GM21723 (cell line): ENCODE data around the gene CAPN14.
"Not testable (repeated sequence)": the region's sequence is repeated elsewhere in the genome, so short reads cannot be mapped to it uniquely, and the experiment has no call there.

ENCODE experiments used
- ATAC-seq: cut with Tn5 transposase; IDR thresholded peaks from one replicate; pipeline ENCODE4 v1.9.1; 2021; ENCODE audit warnings: mild to moderate bottlenecking, moderate library complexity; ENCODE audit not compliant: unreplicated experiment

The CAPN14 gene

GRCh38 chr2:31199206-31199605, 18.1 kb downstream of the CAPN14 start:
- ATAC-seq, result no peak

- no peak for ATAC-seq
Measured at GRCh38 chr2:31197669-31198068, 19.6 kb downstream of the CAPN14 start.

- no peak for ATAC-seq
Measured at GRCh38 chr2:31197166-31197565, 20.1 kb downstream of the CAPN14 start.

GRCh38 chr2:31196622-31197021, 20.7 kb downstream of the CAPN14 start:
- no peak for ATAC-seq

- no peak for ATAC-seq
Measured at GRCh38 chr2:31193806-31194205, 23.5 kb downstream of the CAPN14 start.

- ATAC-seq, result no peak
Measured at GRCh38 chr2:31192851-31193392, 24.4 kb downstream of the CAPN14 start.

GRCh38 chr2:31192396-31192795, 24.9 kb downstream of the CAPN14 start:
- ATAC-seq, result no peak

- no peak for ATAC-seq
Measured at GRCh38 chr2:31191931-31192330, 25.4 kb downstream of the CAPN14 start.

GRCh38 chr2:31190188-31190587, 27.1 kb downstream of the CAPN14 start:
- no peak for ATAC-seq

GRCh38 chr2:31189141-31189540, 28.2 kb downstream of the CAPN14 start:
- ATAC-seq, result no peak

- no peak for ATAC-seq
Measured at GRCh38 chr2:31188131-31188530, 29.2 kb downstream of the CAPN14 start.

- ATAC-seq, result no peak
Measured at GRCh38 chr2:31187166-31187565, 30.1 kb downstream of the CAPN14 start.

GRCh38 chr2:31183973-31184372, 33.3 kb downstream of the CAPN14 start:
- ATAC-seq, result not testable (repeated sequence)

GRCh38 chr2:31176742-31177141, 40.6 kb downstream of the CAPN14 start:
- ATAC-seq, result no peak

- no peak for ATAC-seq
Measured at GRCh38 chr2:31171142-31171541, 46.2 kb downstream of the CAPN14 start.

GRCh38 chr2:31170071-31170698, 47.1 kb downstream of the CAPN14 start:
- peak; percentile 87 for ATAC-seq

- ATAC-seq, result no peak
Measured at GRCh38 chr2:31168291-31168690, 49.0 kb downstream of the CAPN14 start.

- no peak for ATAC-seq
Measured at GRCh38 chr2:31166925-31167324, 50.4 kb downstream of the CAPN14 start.

- ATAC-seq, result no peak
Measured at GRCh38 chr2:31163011-31163539, 54.2 kb downstream of the CAPN14 start.

GRCh38 chr2:31161637-31162036, 55.7 kb downstream of the CAPN14 start:
- ATAC-seq, result no peak

- ATAC-seq, result no peak
Measured at GRCh38 chr2:31151501-31151900, 65.8 kb downstream of the CAPN14 start.

GRCh38 chr2:31150120-31150670, 67.1 kb downstream of the CAPN14 start:
- ATAC-seq, result no peak
